ENCODE results near the gene SYNM.

SYNM gene

GRCh38 chr15:99168601-99169580 lies 64.0 kb downstream of the SYNM start:
- DNase-seq (ENCODE audit: low read depth) = no peak

- no peak for DNase-seq (ENCODE audit: low read depth)
Measured at GRCh38 chr15:99169769-99170311, 65.0 kb downstream of the SYNM start.

GRCh38 chr15:99170476-99171065 lies 65.7 kb downstream of the SYNM start:
- DNase-seq (ENCODE audit: low read depth) = no peak

GRCh38 chr15:99172171-99172570 lies 67.3 kb downstream of the SYNM start:
- no peak for DNase-seq (ENCODE audit: low read depth)

GRCh38 chr15:99172989-99173388 lies 68.1 kb downstream of the SYNM start:
- no peak for DNase-seq (ENCODE audit: low read depth)

- no peak for DNase-seq (ENCODE audit: low read depth)
Measured at GRCh38 chr15:99174567-99175395, 69.9 kb downstream of the SYNM start.

GRCh38 chr15:99176757-99177156 lies 71.9 kb downstream of the SYNM start:
- DNase-seq (ENCODE audit: low read depth) = no peak

- no peak for DNase-seq (ENCODE audit: low read depth)
Measured at GRCh38 chr15:99177679-99178078, 72.8 kb downstream of the SYNM start.

GRCh38 chr15:99180086-99180963 lies 75.4 kb downstream of the SYNM start:
- no peak for DNase-seq (ENCODE audit: low read depth)

GRCh38 chr15:99180964-99181306 lies 76.1 kb downstream of the SYNM start:
- no peak for DNase-seq (ENCODE audit: low read depth)

GRCh38 chr15:99181545-99181971 lies 76.7 kb downstream of the SYNM start:
- DNase-seq (ENCODE audit: low read depth) = no peak

GRCh38 chr15:99182791-99183190 lies 77.9 kb downstream of the SYNM start:
- no peak for DNase-seq (ENCODE audit: low read depth)

All from HS-27A (cell line).